Thymus (tissue), 11 donors: Measurements from ENCODE around the gene SLC4A7. TPM values are rescaled to one million over a fixed set of nuclear protein-coding genes. Genes with fewer than 3 reads are reported as not detected.

Source experiments
- DNase-seq, 9 donors: peaks; one replicate each; pipeline ENCODE4 v3.0.0-alpha.2; 2013; ENCODE audit warnings: low spot score in 9 of 9, low read depth in 6 of 9, missing footprints in 1 of 9
- H3K27ac ChIP-seq, 2 donors: one replicate each; pipeline ENCODE4 v1.5.1; 2013; ENCODE audit warnings: control low read depth in 1 of 2, low read depth in 1 of 2, low read length in 1 of 2, mild to moderate bottlenecking in 1 of 2, moderate library complexity in 1 of 2
- H3K27me3 ChIP-seq, 2 donors: one replicate each; pipeline ENCODE4 v1.5.1; 2013; ENCODE audit warnings: low read length in 1 of 2; ENCODE audit not compliant: control insufficient read depth in 2 of 2, insufficient read depth in 1 of 2
- H3K36me3 ChIP-seq, 2 donors: one replicate each; pipeline ENCODE4 v1.5.1; 2013; ENCODE audit warnings: low read length in 1 of 2, mild to moderate bottlenecking in 1 of 2, moderate library complexity in 1 of 2; ENCODE audit not compliant: control insufficient read depth in 2 of 2, insufficient read depth in 2 of 2
- H3K4me1 ChIP-seq, 2 donors: one replicate each; pipeline ENCODE4 v1.5.1; 2013; ENCODE audit warnings: low read length in 2 of 2; ENCODE audit not compliant: control insufficient read depth in 2 of 2, insufficient read depth in 2 of 2
- H3K4me3 ChIP-seq, 2 donors: one replicate each; pipeline ENCODE4 v1.5.1; 2013; ENCODE audit warnings: low read length in 2 of 2, control low read depth in 1 of 2, mild to moderate bottlenecking in 1 of 2
- H3K9me3 ChIP-seq, 2 donors: one replicate each; pipeline ENCODE4 v1.5.1; 2013; ENCODE audit warnings: low read length in 1 of 2, mild to moderate bottlenecking in 1 of 2; ENCODE audit not compliant: control insufficient read depth in 2 of 2, insufficient read depth in 1 of 2
- WGBS: extraction: QIAGEN DNeasy Blood & Tissue Kit; methylation state at CpG from one replicate; pipeline ENCODE4 v1.1.7; 2013; 5-methylcytosine and 5-hydroxymethylcytosine counted together
- polyA plus RNA-seq: library from polyadenylated mRNA; stranded (reverse); fragments of 200-250 nt; gene quantifications from one replicate; pipeline ENCODE4 v1.2.3, GENCODE V29; 2013
- total RNA-seq: library from RNA; stranded (reverse); fragments of 120-200 nt; gene quantifications from one replicate; pipeline ENCODE4 v1.2.4, GENCODE V29; 2013
- donor health status: healthy.

Gene SLC4A7
- total and polyA plus RNA-seq, 2 donors, result 6.5 to 24.8 TPM

GRCh38 chr3:27471923-27472550 is 12.1 kb downstream of the SLC4A7 start:
- no peak for DNase-seq
- Histone ChIP-seq H3K4me1 (no peaks in the 10 kb centered on the region), H3K27me3 (no peaks in the 10 kb centered on the region), H3K9me3 (no peaks in the 10 kb centered on the region), H3K4me3 (no peak overlapping the region), H3K27ac (no peak overlapping the region), H3K36me3 (no peaks in the 10 kb centered on the region)
- WGBS, result 99% methylated on average over 6 of the region's 6 CpGs

- 98% methylated on average over 5 of the region's 5 CpGs for WGBS
- DNase-seq, result no peak
- Histone ChIP-seq H3K36me3 (no peaks in the 10 kb centered on the region), H3K4me1 (no peaks in the 10 kb centered on the region), H3K4me3 (no peak overlapping the region), H3K27me3 (no peaks in the 10 kb centered on the region), H3K9me3 (peaks cover 0 to 16% of the 10 kb centered on the region in 2 donors), H3K27ac (no peak overlapping the region)
Measured at GRCh38 chr3:27468283-27468886, 15.8 kb downstream of the SLC4A7 start.

GRCh38 chr3:27467545-27467944 is 16.6 kb downstream of the SLC4A7 start:
- H3K9me3 ChIP-seq, result peaks cover 0 to 16% of the 10 kb centered on the region in 2 donors
- no peaks in the 10 kb centered on the region for H3K27me3 ChIP-seq
- no peak overlapping the region for H3K4me3 ChIP-seq
- no peaks in the 10 kb centered on the region for H3K4me1 ChIP-seq
- peak in 5 of 9 donors; percentile 13 to 66 (median 17) for DNase-seq
- WGBS, result 12% methylated on average over 3 of the region's 3 CpGs
- no peak overlapping the region for H3K27ac ChIP-seq
- no peaks in the 10 kb centered on the region for H3K36me3 ChIP-seq

DNA sequence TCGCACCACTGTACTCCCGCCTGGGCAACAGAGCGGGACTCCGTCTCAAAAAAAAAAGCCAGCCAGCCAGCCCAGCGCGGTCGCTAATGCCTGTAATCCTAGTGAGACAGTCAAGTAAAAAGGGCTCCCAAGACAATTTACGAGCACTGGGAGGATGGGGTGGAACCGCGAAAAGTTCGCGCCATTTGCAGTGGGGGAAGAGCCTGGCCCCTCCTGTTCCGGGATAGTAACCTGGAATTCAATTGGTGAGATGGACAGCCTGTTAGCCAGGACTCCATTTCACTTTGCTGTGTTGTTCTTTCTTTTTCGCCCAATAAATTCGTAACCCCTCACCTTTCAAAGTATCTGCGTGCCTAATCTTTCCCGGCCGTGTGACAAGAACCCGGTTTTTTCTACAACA is 19.5 kb downstream of the SLC4A7 start:
- WGBS, result 98% methylated on average over 19 of the region's 19 CpGs
- DNase-seq, result no peak
- Histone ChIP-seq H3K4me1 (no peaks in the 10 kb centered on the region), H3K27ac (no peak overlapping the region), H3K9me3 (peaks cover 0 to 16% of the 10 kb centered on the region in 2 donors), H3K27me3 (no peaks in the 10 kb centered on the region), H3K4me3 (no peak overlapping the region), H3K36me3 (no peaks in the 10 kb centered on the region)

DNA sequence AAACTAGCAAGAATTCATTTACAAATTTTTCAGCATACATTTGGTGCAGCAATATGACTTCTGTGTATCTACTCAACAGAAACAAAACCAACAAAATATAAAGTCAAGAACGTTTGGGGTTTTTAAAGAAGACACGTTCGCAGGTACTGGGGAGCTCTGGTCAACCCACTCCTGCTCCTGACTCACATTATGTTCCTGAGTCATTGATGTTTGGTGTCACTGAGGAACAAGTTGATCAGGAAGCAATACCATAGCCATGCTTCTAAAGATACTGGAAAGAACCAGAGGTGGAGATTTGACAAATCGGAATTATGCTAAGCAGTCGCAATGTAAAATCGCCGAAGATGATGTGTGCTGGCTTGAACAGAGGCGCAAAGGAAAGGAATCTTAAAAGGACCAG is 22.0 kb downstream of the SLC4A7 start:
- Histone ChIP-seq H3K4me1 (no peaks in the 10 kb centered on the region), H3K27ac (no peak overlapping the region), H3K36me3 (no peaks in the 10 kb centered on the region), H3K27me3 (no peaks in the 10 kb centered on the region), H3K4me3 (no peak overlapping the region), H3K9me3 (peaks cover 0 to 16% of the 10 kb centered on the region in 2 donors)
- 98% methylated on average over 8 of the region's 8 CpGs for WGBS
- no peak for DNase-seq

DNA sequence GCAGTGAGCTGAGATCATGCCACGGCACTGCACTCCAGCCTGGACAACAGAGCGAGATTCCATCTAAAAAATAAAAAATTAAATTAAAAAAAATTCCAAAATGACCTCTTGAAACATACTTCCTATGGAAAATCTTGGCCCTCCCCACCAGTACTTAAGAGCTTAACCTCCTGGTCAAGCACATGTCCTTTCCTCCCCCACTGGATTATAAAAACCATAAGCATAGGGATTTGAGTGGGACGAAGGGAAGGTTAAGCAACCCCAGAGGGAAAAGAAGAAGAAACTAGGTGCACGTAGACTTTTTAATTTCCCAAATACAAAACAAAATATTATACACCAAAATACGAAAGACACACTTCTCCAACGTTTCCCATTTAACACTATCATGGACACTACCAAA is 25.3 kb downstream of the SLC4A7 start:
- DNase-seq, result no peak
- Histone ChIP-seq H3K36me3 (no peaks in the 10 kb centered on the region), H3K4me3 (no peak overlapping the region), H3K9me3 (peaks cover 0 to 6% of the 10 kb centered on the region in 2 donors), H3K27me3 (no peaks in the 10 kb centered on the region), H3K4me1 (no peaks in the 10 kb centered on the region), H3K27ac (no peak overlapping the region)
- 81% methylated on average over 6 of the region's 6 CpGs for WGBS

- no peaks in the 10 kb centered on the region for H3K4me1 ChIP-seq
- 96% methylated on average over 2 of the region's 2 CpGs for WGBS
- H3K4me3 ChIP-seq, result no peak overlapping the region
- H3K27me3 ChIP-seq, result no peaks in the 10 kb centered on the region
- no peak overlapping the region for H3K27ac ChIP-seq
- no peaks in the 10 kb centered on the region for H3K9me3 ChIP-seq
- no peak for DNase-seq
- no peaks in the 10 kb centered on the region for H3K36me3 ChIP-seq
Measured at GRCh38 chr3:27456554-27456953, 27.6 kb downstream of the SLC4A7 start.

DNA sequence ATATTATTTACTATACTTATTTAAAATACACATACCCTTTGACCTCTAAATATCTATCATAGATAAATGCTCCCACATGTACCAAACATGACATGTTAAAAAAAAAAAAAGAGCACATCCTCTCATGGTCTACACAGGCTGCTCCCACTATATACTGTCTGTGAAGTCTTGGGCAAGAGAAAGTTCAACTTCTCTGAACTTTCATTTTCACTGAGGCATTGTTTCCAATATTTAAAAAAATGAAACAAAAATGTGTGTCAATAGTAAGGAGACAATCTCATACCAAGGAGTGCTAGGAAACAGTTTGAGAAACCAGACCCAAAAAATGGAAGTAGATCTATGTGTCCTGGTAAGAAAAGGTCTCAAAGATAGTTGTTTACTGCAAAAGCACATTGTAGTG is 29.3 kb downstream of the SLC4A7 start:
- Histone ChIP-seq H3K4me3 (no peak overlapping the region), H3K4me1 (no peaks in the 10 kb centered on the region), H3K36me3 (no peaks in the 10 kb centered on the region), H3K27ac (no peak overlapping the region), H3K9me3 (no peaks in the 10 kb centered on the region), H3K27me3 (no peaks in the 10 kb centered on the region)
- peak in 1 of 9 donors; percentile 20 for DNase-seq

DNA sequence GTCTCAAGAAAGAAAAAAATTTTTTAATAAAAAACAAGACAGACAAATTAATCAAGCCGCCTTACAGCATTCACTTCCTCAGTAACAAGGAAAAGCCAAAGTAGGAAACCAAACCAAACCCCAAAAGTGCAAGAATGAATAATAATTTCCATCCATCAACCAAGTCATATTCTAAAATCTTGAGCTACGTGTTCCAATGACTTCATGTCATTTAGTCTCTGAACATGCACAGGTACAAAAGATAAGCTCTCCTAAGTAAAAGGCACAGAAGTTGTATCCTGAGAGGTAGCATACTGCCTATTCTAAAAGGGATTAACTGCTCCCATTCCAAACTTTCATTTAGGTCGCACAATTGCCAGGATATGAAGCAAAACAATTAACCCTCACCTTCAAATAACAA is 29.7 kb downstream of the SLC4A7 start:
- no peaks in the 10 kb centered on the region for H3K4me1 ChIP-seq

More for the DNA sequence above, 29.7 kb downstream of the SLC4A7 start:
- DNase-seq, result no peak
- no peaks in the 10 kb centered on the region for H3K36me3 ChIP-seq
- H3K4me3 ChIP-seq, result no peak overlapping the region
- H3K27ac ChIP-seq, result no peak overlapping the region
- H3K27me3 ChIP-seq, result no peaks in the 10 kb centered on the region
- no peaks in the 10 kb centered on the region for H3K9me3 ChIP-seq
- 97% methylated on average over 3 of the region's 3 CpGs for WGBS
